IgD-negative memory B cell (primary cell): ENCODE data around the gene TLE4. TPM values are rescaled to one million over a fixed set of nuclear protein-coding genes. Genes with fewer than 3 reads are reported as not detected.

Experiments used
- H3K27ac Mint-ChIP-seq, 3 donors: one replicate each; pipeline ENCODE4 v1.8.0; 2020 to 2022; ENCODE audit warnings: mild to moderate bottlenecking in 3 of 3, mixed read lengths in 3 of 3, moderate library complexity in 1 of 3
- H3K27me3 Mint-ChIP-seq: one replicate; pipeline ENCODE4 v1.8.0; 2021; ENCODE audit warnings: mixed read lengths
- H3K36me3 Mint-ChIP-seq: one replicate; pipeline ENCODE4 v1.8.0; 2020; ENCODE audit warnings: mild to moderate bottlenecking, mixed read lengths
- H3K4me1 Mint-ChIP-seq, 3 donors: one replicate each; pipeline ENCODE4 v1.8.0; 2020 to 2022; ENCODE audit warnings: mixed read lengths in 3 of 3, mild to moderate bottlenecking in 1 of 3
- H3K4me3 Mint-ChIP-seq, 4 donors: one replicate each; pipeline ENCODE4 v1.8.0; 2020 to 2022; ENCODE audit warnings: mild to moderate bottlenecking in 4 of 4, mixed read lengths in 4 of 4, moderate library complexity in 3 of 4
- H3K9me3 Mint-ChIP-seq, 3 donors: one replicate each; pipeline ENCODE4 v1.8.0; 2020 to 2021; ENCODE audit warnings: mixed read lengths in 3 of 3, mild to moderate bottlenecking in 1 of 3
- polyA plus RNA-seq: library from polyadenylated mRNA; unstranded; fragments of 300-500 nt; fragmentation: Illumina TruSeq; gene quantifications from one replicate; pipeline ENCODE4 v1.2.3, GENCODE V29; 2021

TLE4 gene
- polyA plus RNA-seq, 1 donor from 2014 or later: 20.4 TPM

DNA sequence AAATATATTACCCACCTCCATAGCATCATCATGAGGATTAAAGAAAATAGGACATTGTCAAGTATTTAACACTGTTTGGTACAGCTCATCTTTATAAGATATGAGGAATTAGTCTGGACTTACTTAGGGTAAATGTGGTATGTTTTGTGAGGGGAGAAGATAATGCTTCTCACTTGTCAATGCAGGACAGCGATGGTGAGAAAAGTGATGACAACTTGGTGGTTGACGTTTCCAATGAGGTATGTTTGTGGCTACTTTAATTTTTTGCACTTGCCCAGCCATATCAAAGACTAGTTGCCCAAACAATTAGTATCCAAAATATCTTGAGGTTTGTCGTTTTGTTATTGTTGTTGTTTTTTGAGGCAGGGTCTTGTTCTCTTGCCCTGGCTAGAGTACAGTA is 133.9 kb downstream of the TLE4 start:
- no peaks in the 10 kb centered on the region for H3K27me3 Mint-ChIP-seq

DNA sequence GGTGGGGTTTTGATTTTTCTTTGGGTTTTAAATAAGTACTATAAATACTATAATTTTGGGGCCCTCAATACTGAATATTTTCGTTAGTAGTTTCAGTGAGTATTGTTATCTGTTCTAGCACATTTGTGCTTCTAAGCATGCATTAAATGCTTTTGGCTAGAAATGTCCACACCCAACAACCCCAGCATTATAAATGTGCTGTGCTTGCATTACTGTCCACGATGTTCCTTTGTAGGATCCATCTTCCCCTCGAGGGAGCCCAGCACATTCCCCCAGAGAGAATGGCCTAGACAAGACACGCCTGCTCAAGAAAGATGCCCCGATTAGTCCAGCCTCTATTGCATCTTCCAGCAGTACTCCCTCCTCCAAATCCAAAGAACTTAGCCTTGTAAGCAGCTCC is 134.7 kb downstream of the TLE4 start:
- H3K27me3 Mint-ChIP-seq: no peaks in the 10 kb centered on the region
- H3K27ac Mint-ChIP-seq: no peak overlapping the region
- peaks cover 4 to 11% (median 5%) of the 10 kb centered on the region in 3 donors for H3K4me1 Mint-ChIP-seq
- H3K9me3 Mint-ChIP-seq: no peaks in the 10 kb centered on the region
- H3K4me3 Mint-ChIP-seq: no peak overlapping the region
- H3K36me3 Mint-ChIP-seq: peaks cover 8% of the 10 kb centered on the region

More for the DNA sequence above, 133.9 kb downstream of the TLE4 start:
- H3K4me1 Mint-ChIP-seq: peaks cover 7 to 14% (median 7%) of the 10 kb centered on the region in 3 donors
- no peak overlapping the region for H3K27ac Mint-ChIP-seq
- no peak overlapping the region for H3K4me3 Mint-ChIP-seq
- H3K36me3 Mint-ChIP-seq: peaks cover 7% of the 10 kb centered on the region
- H3K9me3 Mint-ChIP-seq: no peaks in the 10 kb centered on the region

DNA sequence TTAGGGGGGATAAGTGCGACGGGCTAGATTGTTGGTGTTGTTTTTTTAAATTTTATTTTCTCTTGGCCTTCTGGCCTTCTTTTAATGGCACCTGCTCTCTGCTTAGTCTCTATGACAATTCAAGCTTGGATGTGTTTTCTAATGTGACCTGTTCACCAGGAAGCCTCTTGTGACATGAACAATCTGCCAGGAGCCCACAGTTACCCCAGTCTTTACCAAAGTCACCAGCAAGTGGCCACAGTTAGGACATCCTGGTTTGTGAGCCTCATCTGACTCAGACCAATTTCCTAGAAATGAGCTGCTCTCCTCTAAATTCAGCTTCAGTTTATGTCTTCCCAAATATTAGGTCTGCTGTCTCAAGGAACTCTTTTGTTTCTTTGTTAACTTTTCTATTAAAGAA is 135.8 kb downstream of the TLE4 start:
- Mint-ChIP-seq H3K36me3 (peaks cover 8% of the 10 kb centered on the region), H3K9me3 (no peaks in the 10 kb centered on the region), H3K4me3 (no peak overlapping the region), H3K27me3 (no peaks in the 10 kb centered on the region), H3K4me1 (peaks cover 0 to 2% (median 0%) of the 10 kb centered on the region in 3 donors), H3K27ac (no peak overlapping the region)

DNA sequence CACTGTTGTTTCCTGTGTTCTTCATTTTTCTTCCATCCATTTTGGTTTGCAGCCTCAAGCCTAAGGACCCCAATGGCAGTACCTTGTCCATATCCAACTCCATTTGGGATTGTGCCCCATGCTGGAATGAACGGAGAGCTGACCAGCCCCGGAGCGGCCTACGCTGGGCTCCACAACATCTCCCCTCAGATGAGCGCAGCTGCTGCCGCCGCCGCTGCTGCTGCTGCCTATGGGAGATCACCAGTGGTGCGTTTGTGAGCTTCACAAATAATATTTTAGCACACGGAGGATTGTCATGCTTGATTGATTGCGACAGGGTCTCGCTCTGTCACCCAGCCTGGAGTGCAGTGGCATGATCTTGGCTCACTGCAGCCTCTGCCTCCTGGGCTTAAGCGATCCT is 136.8 kb downstream of the TLE4 start:
- H3K27me3 Mint-ChIP-seq: no peaks in the 10 kb centered on the region
- H3K36me3 Mint-ChIP-seq: peaks cover 8% of the 10 kb centered on the region
- peak overlapping the region in 1 of 4 donors; percentile 18 for H3K4me3 Mint-ChIP-seq
- H3K9me3 Mint-ChIP-seq: no peaks in the 10 kb centered on the region
- H3K4me1 Mint-ChIP-seq: no peaks in the 10 kb centered on the region
- no peak overlapping the region for H3K27ac Mint-ChIP-seq

DNA sequence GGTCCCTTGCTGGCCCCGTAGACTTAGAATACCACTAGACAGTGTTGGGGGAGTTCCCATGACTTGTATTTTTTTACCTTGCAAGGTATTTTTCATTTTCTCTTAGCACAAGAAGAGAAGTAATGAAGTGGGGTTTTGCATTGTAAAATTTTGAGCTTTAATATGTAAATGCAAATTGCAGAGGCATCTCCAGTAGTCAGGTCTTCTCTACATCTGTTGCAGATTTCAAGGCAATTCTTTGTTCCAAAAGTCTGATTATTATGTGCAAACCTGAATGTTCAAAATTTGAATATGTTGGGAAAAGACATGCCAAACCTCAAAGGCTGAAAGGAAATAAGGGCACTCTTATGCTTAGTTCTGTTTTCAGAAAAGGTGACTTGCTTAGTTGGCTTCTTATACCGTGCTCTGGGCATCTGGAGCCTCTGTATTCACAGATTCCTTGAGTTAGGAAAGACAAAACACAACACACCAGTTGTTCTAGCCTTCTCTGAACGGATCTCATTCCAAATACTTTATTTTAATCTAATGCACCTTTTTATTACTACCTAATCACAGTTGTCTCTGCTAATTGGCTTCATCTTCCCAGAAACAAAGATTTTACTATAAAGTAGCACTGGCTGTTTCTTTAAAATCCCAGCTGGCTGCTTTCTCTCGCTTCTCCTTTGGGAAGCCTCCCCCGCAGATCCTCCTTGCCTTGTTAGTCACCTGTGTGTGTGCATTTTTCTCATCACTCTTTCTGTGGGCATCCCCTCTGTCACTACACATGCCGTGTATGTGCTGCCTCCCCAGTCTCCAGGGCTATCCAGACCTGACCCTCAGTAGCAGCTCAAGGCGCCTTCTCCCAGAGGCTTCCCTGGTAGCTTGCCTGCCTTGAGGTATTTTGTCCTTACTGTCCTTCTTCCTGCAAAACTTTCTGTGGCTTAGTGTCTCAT is 138.2 kb downstream of the TLE4 start:
- Mint-ChIP-seq H3K9me3 (no peaks in the 10 kb centered on the region), H3K27me3 (no peaks in the 10 kb centered on the region), H3K4me1 (no peaks in the 10 kb centered on the region), H3K4me3 (no peak overlapping the region), H3K36me3 (peaks cover 6% of the 10 kb centered on the region), H3K27ac (no peak overlapping the region)

DNA sequence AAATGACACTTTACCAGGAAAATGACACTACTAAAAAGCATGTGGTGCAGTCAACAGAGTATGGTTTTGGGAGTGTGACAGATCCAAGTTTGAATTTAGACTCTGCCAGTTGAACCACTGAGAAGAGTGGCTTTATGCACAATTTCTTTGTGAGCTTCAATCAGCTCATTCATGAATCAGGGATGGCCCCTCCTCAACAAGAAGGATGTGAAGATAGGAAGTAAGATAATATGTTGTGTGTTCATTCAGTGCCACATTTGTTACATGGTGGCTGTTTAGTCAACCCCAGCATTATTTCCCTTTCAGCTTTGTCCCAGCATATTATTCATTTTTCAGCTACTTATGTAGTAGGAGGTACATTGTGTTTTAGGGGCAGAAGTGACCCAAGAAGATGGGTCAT is 140.1 kb downstream of the TLE4 start:
- Mint-ChIP-seq H3K36me3 (peaks cover 6% of the 10 kb centered on the region), H3K27ac (peak overlapping the region in 1 of 3 donors; percentile 35), H3K27me3 (no peaks in the 10 kb centered on the region), H3K4me3 (no peak overlapping the region), H3K4me1 (no peaks in the 10 kb centered on the region), H3K9me3 (no peaks in the 10 kb centered on the region)

DNA sequence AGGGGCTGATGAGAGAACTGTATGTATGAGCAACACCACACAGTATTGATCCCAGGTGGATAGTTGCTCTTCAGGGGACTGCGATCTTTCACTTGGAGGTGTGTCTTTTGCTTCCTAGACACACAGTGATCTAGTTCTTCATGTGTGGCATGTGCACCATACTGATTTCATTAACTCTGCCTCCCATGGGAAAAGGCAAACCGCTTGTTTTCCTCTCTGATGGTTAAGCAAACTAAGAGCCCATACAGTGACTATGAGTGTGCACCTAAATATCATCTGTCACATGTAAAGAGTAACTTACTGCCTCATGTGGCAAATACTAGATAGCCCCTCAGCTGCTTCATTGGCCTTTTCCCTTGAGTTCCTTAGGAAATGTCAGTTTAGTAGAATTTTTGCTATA is 147.3 kb downstream of the TLE4 start:
- H3K36me3 Mint-ChIP-seq: peaks cover 26% of the 10 kb centered on the region
- peaks cover 0 to 2% (median 0%) of the 10 kb centered on the region in 3 donors for H3K4me1 Mint-ChIP-seq
- H3K4me3 Mint-ChIP-seq: no peak overlapping the region
- no peaks in the 10 kb centered on the region for H3K9me3 Mint-ChIP-seq
- no peaks in the 10 kb centered on the region for H3K27me3 Mint-ChIP-seq
- H3K27ac Mint-ChIP-seq: peak overlapping the region in 1 of 3 donors; percentile 26

DNA sequence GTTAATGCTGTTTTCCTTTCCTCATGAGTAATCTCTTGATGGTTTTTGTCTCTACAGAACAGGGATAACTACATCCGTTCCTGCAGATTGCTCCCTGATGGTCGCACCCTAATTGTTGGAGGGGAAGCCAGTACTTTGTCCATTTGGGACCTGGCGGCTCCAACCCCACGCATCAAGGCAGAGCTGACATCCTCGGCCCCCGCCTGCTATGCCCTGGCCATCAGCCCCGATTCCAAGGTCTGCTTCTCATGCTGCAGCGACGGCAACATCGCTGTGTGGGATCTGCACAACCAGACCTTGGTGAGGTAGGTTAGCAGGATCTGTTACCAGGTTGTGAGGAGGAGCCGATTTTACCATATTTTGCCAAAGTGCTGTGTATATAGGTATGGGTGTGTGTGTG is 148.2 kb downstream of the TLE4 start:
- Mint-ChIP-seq H3K4me1 (peaks cover 0 to 2% (median 0%) of the 10 kb centered on the region in 3 donors), H3K4me3 (no peak overlapping the region), H3K9me3 (no peaks in the 10 kb centered on the region), H3K27me3 (no peaks in the 10 kb centered on the region), H3K36me3 (peaks cover 25% of the 10 kb centered on the region), H3K27ac (no peak overlapping the region)

DNA sequence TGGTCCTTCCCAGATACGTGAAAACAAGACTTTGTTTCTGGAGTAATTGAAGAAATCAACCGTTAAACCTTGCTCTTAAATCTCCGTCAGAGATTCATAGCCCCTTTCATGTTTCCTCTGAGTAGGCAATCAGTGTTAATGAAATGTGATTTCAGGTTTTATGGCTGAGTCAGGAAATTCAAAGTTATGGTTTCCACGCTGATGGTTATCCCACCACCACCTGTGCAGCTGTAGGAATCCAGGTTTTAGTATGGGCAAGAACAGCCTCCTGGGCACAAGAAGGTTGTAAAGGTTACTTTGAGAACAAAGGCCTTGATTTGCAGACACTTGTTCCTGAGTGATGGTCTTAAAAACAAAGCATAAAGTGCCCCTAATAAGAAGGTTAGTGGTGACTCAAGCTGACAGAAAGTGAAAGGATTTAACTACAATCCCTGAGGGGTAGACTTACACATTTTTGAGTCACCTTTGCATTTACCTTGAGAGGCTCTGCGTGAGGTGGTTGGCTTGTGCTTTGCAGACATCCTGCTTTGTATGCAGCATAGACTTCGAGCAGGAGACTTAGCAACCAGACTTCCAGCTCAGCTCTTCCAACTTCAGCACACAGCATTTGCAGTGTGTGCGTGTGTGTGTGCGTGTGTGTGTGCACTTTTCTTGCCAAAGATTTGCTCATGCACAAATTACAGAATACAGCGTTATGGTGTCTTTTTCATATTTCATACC is 159.6 kb downstream of the TLE4 start:
- Mint-ChIP-seq H3K27me3 (no peaks in the 10 kb centered on the region), H3K36me3 (peaks cover 6% of the 10 kb centered on the region), H3K4me1 (peaks cover 5 to 14% (median 10%) of the 10 kb centered on the region in 3 donors), H3K4me3 (peak overlapping the region in 2 of 4 donors; percentile 2 to 68), H3K9me3 (peaks cover 0 to 6% (median 2%) of the 10 kb centered on the region in 3 donors), H3K27ac (no peak overlapping the region)

DNA sequence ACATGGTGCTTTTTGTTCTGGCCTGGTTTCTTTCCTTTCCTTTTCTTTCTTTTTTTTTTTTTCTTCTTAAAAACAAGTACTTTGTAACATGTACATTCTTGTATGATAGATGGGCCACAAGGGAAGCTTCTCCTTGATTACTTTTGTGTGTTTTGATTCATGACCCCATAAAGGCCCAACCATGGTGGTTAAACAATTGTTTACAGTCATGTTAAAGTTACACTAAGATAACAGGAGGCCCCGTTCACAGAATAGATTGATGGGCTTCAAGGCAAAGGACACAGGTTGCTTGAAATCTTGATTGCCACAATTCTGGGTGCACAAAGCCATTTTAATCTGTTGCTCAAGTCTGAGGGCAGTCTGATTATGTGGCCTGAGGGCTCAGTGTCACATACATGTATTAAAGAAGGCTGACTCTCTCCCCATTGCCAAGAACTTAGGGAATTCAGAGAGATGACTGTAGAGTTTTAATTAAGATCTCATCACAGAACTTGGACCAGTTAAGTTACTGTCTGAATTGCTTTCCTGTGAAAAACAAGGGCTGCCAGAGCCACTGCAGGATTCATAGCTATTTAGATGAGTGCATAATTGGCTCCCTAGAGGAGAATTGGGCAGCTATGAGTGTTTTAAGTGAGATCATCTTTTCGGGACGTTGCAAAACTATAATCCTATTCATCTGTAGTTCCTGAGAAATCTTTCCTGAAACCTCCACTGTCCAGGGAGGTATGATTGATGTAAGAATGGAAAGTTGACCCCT is 163.4 kb downstream of the TLE4 start:
- Mint-ChIP-seq H3K27ac (no peak overlapping the region), H3K36me3 (no peaks in the 10 kb centered on the region), H3K27me3 (no peaks in the 10 kb centered on the region), H3K9me3 (peaks cover 0 to 6% (median 2%) of the 10 kb centered on the region in 3 donors), H3K4me3 (no peak overlapping the region), H3K4me1 (peaks cover 5 to 14% (median 10%) of the 10 kb centered on the region in 3 donors)

DNA sequence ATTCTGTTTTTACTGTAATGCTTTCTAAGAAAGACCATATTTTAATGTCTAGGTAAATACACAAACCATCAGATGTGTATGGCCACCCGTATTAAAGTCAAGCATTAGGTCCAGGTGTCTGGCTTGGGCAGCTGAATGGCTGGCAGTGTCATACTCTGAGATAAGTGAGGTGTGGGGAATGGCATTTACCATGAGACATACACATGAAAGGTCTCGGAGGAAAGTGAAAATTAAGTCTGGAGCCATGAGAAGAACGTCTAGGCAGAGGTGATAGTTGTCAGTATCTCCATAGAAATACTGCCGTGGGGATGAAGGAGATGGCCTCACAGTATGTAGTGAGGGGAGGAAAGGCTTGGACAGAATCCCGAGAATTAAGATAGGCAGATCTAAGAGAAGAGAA is 164.3 kb downstream of the TLE4 start:
- Mint-ChIP-seq H3K4me1 (peaks cover 5 to 10% (median 6%) of the 10 kb centered on the region in 3 donors), H3K36me3 (no peaks in the 10 kb centered on the region), H3K27ac (peak overlapping the region in 1 of 3 donors; percentile 19), H3K4me3 (no peak overlapping the region), H3K27me3 (no peaks in the 10 kb centered on the region), H3K9me3 (peaks cover 0 to 6% (median 2%) of the 10 kb centered on the region in 3 donors)

DNA sequence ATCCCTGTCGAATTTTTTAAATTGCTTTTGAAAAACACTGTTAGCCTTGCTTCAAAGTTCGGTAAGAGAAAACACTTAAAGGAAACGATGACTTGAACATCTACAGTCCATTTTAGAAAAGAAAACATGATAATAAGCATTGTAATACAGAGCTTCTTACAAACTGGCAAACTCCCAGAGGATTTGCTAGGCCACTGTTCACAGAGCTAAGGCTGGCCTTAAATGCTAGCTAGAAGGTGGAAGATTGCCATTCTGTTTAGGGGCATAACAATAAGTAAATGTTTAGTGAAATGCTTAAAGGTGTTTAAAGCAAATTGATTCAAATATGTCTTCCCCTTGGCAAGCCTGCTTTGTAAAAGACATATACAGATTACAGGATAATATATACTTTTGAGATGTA is 169.6 kb downstream of the TLE4 start:
- Mint-ChIP-seq H3K4me3 (no peak overlapping the region), H3K4me1 (peaks cover 0 to 2% (median 2%) of the 10 kb centered on the region in 3 donors), H3K27ac (no peak overlapping the region), H3K27me3 (no peaks in the 10 kb centered on the region), H3K36me3 (peaks cover 1% of the 10 kb centered on the region), H3K9me3 (no peaks in the 10 kb centered on the region)

DNA sequence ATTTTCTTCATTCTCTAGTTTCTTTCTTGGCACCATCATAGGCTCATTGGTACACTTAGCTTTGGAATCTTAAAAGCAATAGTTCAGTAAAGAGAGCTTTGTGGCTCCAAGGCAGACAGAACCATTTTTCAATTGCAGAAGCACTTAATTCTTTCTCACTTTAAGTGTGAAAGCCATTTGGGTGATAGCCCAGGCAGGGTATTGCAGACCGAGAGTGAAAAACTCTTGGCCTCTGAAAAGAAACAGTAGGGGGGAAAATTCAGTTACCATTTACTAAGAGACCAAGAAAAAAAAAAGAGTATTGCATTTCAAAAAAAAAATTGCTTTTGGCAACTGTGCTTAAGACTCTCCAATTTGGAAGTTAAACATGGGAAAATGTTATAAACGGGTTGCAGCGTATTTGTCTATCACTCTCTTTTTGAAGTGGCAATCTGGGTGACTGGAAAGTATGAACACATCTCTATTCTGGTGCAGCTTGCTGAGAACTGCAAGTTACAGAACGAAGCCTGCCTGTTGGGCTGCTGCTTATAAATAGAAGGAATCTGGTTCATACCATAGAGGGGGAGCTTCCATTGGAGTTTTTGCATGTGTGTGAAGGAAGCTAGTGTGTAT is 170.5 kb downstream of the TLE4 start:
- H3K27ac Mint-ChIP-seq: no peak overlapping the region
- H3K36me3 Mint-ChIP-seq: peaks cover 1% of the 10 kb centered on the region
- no peaks in the 10 kb centered on the region for H3K9me3 Mint-ChIP-seq
- peaks cover 0 to 2% (median 2%) of the 10 kb centered on the region in 3 donors for H3K4me1 Mint-ChIP-seq
- H3K4me3 Mint-ChIP-seq: no peak overlapping the region
- no peaks in the 10 kb centered on the region for H3K27me3 Mint-ChIP-seq

DNA sequence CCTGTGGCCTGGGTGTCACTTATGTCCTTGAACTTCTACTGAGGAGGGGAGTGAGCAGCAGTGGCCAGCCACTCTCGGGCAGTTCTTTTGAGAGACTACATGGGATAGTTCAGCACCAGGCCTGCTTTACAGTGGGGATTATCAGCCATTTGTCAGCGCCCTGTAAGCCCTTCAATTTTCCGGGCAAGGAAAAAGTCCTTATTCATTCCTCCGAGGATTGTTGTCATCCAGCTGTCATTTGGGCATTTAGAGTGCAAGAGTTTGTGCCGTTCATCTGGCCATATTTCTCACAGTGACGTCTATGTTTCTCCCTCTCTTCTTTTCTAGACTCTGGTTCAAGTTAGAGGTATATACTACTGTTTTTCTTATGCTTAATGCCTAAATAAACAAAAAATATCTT is 172.8 kb downstream of the TLE4 start:
- peaks cover 0 to 2% (median 2%) of the 10 kb centered on the region in 3 donors for H3K4me1 Mint-ChIP-seq
- H3K27me3 Mint-ChIP-seq: peaks cover 3% of the 10 kb centered on the region
- H3K4me3 Mint-ChIP-seq: no peak overlapping the region
- no peak overlapping the region for H3K27ac Mint-ChIP-seq
- peaks cover 1% of the 10 kb centered on the region for H3K36me3 Mint-ChIP-seq
- peaks cover 0 to 2% (median 0%) of the 10 kb centered on the region in 3 donors for H3K9me3 Mint-ChIP-seq
